Measurements from ENCODE around the gene PRAMEF13.

DNA sequence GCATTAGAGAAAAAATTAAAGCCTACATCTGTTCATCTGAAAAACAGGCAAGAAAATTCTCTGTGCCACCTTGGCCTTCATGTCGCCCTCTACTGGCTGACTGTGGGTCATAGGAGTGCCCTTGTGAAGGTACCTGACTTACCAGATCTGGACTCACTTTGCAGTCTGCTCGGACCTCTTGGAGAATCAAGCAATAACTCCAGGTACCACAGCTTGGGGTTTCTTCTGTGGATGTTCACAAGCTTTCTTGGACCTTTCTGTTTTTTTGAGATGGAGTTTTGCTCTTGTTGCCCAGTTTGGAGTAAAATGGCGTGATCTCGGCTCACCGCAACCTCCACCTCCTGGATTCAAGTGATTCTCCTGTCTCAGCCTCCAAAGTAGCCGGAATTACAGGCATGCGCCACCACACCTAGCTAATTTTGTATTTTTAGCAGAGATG is 27.2 kb upstream of the PRAMEF13 start:
- TF ChIP-seq, protein P1, sequence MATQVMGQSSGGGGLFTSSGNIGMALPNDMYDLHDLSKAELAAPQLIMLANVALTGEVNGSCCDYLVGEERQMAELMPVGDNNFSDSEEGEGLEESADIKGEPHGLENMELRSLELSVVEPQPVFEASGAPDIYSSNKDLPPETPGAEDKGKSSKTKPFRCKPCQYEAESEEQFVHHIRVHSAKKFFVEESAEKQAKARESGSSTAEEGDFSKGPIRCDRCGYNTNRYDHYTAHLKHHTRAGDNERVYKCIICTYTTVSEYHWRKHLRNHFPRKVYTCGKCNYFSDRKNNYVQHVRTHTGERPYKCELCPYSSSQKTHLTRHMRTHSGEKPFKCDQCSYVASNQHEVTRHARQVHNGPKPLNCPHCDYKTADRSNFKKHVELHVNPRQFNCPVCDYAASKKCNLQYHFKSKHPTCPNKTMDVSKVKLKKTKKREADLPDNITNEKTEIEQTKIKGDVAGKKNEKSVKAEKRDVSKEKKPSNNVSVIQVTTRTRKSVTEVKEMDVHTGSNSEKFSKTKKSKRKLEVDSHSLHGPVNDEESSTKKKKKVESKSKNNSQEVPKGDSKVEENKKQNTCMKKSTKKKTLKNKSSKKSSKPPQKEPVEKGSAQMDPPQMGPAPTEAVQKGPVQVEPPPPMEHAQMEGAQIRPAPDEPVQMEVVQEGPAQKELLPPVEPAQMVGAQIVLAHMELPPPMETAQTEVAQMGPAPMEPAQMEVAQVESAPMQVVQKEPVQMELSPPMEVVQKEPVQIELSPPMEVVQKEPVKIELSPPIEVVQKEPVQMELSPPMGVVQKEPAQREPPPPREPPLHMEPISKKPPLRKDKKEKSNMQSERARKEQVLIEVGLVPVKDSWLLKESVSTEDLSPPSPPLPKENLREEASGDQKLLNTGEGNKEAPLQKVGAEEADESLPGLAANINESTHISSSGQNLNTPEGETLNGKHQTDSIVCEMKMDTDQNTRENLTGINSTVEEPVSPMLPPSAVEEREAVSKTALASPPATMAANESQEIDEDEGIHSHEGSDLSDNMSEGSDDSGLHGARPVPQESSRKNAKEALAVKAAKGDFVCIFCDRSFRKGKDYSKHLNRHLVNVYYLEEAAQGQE (IDR thresholded peaks at IDR 0.05; ENCODE audit: insufficient read depth in 1 of 2, low read depth in 2 of 2, low read length in 2 of 2) = no peak
- no peak for TF ChIP-seq POLR2AphosphoS5 (IDR thresholded peaks at IDR 0.05; ENCODE audit: low read depth, low read length)
- no peak for TF ChIP-seq TAF1 (IDR thresholded peaks at IDR 0.05; ENCODE audit: borderline replicate concordance, insufficient read depth, low read length)
- no peak for TF ChIP-seq SIN3A (IDR thresholded peaks at IDR 0.05; ENCODE audit: borderline replicate concordance, insufficient read depth, low read length)

Data from PFSK-1 (cell line).